ENCODE results near the gene SLC1A2. TPM values are rescaled to one million over a fixed set of nuclear protein-coding genes. Genes with fewer than 3 reads are reported as not detected.

Gene SLC1A2
- total and polyA plus RNA-seq, 2 experiments from 2014 or later: 0.70 to 2.8 TPM

DNA sequence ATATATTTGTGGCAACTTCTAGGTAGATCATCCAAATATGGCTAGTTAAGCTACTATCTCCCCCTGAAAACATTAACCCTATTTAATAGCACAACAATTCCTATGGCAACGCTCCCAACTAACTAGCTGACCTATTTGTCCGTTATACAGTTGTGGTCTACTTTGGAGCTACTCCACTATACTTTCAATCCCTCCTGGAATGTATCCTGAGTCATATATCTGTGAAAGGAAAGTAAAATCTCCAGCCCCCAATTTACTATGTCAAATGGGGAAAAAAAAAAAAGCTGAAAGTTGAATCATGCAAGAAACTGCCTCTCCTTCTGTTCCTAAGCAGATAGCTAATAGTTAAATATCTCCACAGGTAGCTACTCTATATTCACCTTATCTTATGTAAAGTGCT is 151.9 kb downstream of the SLC1A2 start:
- peaks cover 7% of the 10 kb centered on the region; the same call in 1 of the 2 replicates for H3K9me2 ChIP-seq (ENCODE audit: insufficient read depth)
- H3K4me3 ChIP-seq: no peak overlapping the region
- H3K79me2 ChIP-seq (replicated peaks; ENCODE audit: insufficient read depth): no peaks in the 10 kb centered on the region
- H3K4me1 Mint-ChIP-seq: 0 out of 3 replicates have a peak, but pooled peaks cover 2% of the 10 kb centered on the region
- H3K4me1 ChIP-seq (ENCODE audit: insufficient read depth): no peaks in the 10 kb centered on the region
- H3K36me3 Mint-ChIP-seq (ENCODE audit: low read depth): no peaks in the 10 kb centered on the region
- no peak overlapping the region for H3K4me3 Mint-ChIP-seq
- no peaks in the 10 kb centered on the region for H3K9me3 Mint-ChIP-seq
- no peak for ATAC-seq
- H3F3A ChIP-seq (replicated peaks; ENCODE audit: low read depth): no peaks in the 10 kb centered on the region
- no peak for TF ChIP-seq ZNF331 (CRISPR knock-in tag; IDR thresholded peaks at IDR 0.05; ENCODE audit: low read depth)
- peaks cover 2% of the 10 kb centered on the region for H3K27me3 Mint-ChIP-seq (ENCODE audit: insufficient read depth, low read depth, poor library complexity)
- no peak overlapping the region for H3K27ac Mint-ChIP-seq
- H3K4me2 ChIP-seq: no peak overlapping the region
- H4K20me1 ChIP-seq (replicated peaks; ENCODE audit: insufficient read depth): no peaks in the 10 kb centered on the region
- H3K36me3 ChIP-seq (ENCODE audit: insufficient read depth): no peaks in the 10 kb centered on the region
- DNase-seq (ENCODE audit: low spot score): no peak
- no peak overlapping the region for H3K27ac ChIP-seq (ENCODE audit: low read depth)
- no peak overlapping the region for H2AFZ ChIP-seq
- no peaks in the 10 kb centered on the region for H3K27me3 ChIP-seq (ENCODE audit: insufficient read depth)

DNA sequence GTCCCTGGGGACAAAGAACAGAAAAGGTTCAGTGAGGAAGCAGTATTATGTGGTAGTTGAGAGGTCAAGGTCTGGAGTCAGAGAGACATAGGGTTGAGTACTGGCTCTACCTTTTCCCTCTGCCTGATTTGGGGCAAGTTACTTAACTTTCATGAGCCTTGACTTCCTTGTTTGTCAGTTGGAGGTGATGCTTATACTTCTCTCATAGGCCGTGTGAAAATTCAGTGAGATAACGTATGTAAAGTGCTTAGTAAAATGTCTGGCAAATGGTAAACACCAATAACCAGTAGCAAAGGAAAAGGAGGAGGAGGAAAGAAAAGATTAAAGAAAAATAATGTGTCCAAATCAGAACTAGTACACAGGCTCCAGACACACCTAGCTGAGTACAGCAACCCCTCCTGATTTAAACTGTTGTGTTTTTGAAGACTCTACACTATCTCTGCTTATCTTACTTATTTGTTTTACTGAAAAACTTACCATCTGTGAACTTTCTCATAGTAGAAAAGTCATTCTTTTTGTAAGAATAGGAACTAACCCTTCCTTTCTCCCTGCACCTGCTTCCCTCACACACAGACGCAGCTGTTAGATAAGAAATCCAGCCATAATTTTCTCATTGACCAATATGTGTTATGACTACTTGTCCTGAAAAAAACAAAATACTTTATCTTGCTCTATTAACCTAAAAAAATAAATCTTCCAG is 153.5 kb downstream of the SLC1A2 start:
- Histone ChIP-seq H3K79me2 (replicated peaks; ENCODE audit: insufficient read depth) (no peaks in the 10 kb centered on the region), H3K36me3 (ENCODE audit: insufficient read depth) (no peaks in the 10 kb centered on the region), H3K27ac (ENCODE audit: low read depth) (no peak overlapping the region), H2AFZ (no peak overlapping the region), H3K4me2 (no peak overlapping the region), H3F3A (replicated peaks; ENCODE audit: low read depth) (no peaks in the 10 kb centered on the region), H3K4me1 (ENCODE audit: insufficient read depth) (no peaks in the 10 kb centered on the region), H3K4me3 (no peak overlapping the region), H4K20me1 (replicated peaks; ENCODE audit: insufficient read depth) (no peaks in the 10 kb centered on the region), H3K9me2 (ENCODE audit: insufficient read depth) (peaks cover 1% of the 10 kb centered on the region; the same call in 1 of the 2 replicates), H3K27me3 (ENCODE audit: insufficient read depth) (no peaks in the 10 kb centered on the region)
- Mint-ChIP-seq H3K4me3 (no peak overlapping the region), H3K36me3 (ENCODE audit: low read depth) (no peaks in the 10 kb centered on the region), H3K4me1 (0 out of 3 replicates have a peak, but pooled peaks cover 2% of the 10 kb centered on the region), H3K27ac (no peak overlapping the region), H3K9me3 (no peaks in the 10 kb centered on the region), H3K27me3 (ENCODE audit: insufficient read depth, low read depth, poor library complexity) (no peaks in the 10 kb centered on the region)
- ATAC-seq (no peak), DNase-seq (ENCODE audit: low spot score) (no peak)
- no peak for TF ChIP-seq EZH2 (IDR thresholded peaks at IDR 0.05; ENCODE audit: low read depth, unreplicated experiment)
- no peak for TF ChIP-seq ZNF114 (CRISPR knock-in tag; IDR thresholded peaks at IDR 0.05)
- TF ChIP-seq, protein P1, sequence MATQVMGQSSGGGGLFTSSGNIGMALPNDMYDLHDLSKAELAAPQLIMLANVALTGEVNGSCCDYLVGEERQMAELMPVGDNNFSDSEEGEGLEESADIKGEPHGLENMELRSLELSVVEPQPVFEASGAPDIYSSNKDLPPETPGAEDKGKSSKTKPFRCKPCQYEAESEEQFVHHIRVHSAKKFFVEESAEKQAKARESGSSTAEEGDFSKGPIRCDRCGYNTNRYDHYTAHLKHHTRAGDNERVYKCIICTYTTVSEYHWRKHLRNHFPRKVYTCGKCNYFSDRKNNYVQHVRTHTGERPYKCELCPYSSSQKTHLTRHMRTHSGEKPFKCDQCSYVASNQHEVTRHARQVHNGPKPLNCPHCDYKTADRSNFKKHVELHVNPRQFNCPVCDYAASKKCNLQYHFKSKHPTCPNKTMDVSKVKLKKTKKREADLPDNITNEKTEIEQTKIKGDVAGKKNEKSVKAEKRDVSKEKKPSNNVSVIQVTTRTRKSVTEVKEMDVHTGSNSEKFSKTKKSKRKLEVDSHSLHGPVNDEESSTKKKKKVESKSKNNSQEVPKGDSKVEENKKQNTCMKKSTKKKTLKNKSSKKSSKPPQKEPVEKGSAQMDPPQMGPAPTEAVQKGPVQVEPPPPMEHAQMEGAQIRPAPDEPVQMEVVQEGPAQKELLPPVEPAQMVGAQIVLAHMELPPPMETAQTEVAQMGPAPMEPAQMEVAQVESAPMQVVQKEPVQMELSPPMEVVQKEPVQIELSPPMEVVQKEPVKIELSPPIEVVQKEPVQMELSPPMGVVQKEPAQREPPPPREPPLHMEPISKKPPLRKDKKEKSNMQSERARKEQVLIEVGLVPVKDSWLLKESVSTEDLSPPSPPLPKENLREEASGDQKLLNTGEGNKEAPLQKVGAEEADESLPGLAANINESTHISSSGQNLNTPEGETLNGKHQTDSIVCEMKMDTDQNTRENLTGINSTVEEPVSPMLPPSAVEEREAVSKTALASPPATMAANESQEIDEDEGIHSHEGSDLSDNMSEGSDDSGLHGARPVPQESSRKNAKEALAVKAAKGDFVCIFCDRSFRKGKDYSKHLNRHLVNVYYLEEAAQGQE (IDR thresholded peaks at IDR 0.05; ENCODE audit: unreplicated experiment): no peak
- no peak for TF ChIP-seq STAT1 (IDR thresholded peaks at IDR 0.05; ENCODE audit: unreplicated experiment)
- TF ChIP-seq, protein P2, sequence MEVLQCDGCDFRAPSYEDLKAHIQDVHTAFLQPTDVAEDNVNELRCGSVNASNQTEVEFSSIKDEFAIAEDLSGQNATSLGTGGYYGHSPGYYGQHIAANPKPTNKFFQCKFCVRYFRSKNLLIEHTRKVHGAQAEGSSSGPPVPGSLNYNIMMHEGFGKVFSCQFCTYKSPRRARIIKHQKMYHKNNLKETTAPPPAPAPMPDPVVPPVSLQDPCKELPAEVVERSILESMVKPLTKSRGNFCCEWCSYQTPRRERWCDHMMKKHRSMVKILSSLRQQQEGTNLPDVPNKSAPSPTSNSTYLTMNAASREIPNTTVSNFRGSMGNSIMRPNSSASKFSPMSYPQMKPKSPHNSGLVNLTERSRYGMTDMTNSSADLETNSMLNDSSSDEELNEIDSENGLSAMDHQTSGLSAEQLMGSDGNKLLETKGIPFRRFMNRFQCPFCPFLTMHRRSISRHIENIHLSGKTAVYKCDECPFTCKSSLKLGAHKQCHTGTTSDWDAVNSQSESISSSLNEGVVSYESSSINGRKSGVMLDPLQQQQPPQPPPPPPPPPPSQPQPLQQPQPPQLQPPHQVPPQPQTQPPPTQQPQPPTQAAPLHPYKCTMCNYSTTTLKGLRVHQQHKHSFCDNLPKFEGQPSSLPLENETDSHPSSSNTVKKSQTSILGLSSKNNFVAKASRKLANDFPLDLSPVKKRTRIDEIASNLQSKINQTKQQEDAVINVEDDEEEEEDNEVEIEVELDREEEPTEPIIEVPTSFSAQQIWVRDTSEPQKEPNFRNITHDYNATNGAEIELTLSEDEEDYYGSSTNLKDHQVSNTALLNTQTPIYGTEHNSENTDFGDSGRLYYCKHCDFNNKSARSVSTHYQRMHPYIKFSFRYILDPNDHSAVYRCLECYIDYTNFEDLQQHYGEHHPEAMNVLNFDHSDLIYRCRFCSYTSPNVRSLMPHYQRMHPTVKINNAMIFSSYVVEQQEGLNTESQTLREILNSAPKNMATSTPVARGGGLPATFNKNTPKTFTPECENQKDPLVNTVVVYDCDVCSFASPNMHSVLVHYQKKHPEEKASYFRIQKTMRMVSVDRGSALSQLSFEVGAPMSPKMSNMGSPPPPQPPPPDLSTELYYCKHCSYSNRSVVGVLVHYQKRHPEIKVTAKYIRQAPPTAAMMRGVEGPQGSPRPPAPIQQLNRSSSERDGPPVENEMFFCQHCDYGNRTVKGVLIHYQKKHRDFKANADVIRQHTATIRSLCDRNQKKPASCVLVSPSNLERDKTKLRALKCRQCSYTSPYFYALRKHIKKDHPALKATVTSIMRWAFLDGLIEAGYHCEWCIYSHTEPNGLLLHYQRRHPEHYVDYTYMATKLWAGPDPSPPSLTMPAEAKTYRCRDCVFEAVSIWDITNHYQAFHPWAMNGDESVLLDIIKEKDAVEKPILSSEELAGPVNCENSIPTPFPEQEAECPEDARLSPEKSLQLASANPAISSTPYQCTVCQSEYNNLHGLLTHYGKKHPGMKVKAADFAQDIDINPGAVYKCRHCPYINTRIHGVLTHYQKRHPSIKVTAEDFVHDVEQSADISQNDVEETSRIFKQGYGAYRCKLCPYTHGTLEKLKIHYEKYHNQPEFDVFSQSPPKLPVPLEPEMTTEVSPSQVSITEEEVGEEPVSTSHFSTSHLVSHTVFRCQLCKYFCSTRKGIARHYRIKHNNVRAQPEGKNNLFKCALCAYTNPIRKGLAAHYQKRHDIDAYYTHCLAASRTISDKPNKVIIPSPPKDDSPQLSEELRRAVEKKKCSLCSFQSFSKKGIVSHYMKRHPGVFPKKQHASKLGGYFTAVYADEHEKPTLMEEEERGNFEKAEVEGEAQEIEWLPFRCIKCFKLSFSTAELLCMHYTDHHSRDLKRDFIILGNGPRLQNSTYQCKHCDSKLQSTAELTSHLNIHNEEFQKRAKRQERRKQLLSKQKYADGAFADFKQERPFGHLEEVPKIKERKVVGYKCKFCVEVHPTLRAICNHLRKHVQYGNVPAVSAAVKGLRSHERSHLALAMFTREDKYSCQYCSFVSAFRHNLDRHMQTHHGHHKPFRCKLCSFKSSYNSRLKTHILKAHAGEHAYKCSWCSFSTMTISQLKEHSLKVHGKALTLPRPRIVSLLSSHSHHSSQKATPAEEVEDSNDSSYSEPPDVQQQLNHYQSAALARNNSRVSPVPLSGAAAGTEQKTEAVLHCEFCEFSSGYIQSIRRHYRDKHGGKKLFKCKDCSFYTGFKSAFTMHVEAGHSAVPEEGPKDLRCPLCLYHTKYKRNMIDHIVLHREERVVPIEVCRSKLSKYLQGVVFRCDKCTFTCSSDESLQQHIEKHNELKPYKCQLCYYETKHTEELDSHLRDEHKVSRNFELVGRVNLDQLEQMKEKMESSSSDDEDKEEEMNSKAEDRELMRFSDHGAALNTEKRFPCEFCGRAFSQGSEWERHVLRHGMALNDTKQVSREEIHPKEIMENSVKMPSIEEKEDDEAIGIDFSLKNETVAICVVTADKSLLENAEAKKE (CRISPR knock-in tag; IDR thresholded peaks at IDR 0.05): no peak
- TF ChIP-seq NANOG (IDR thresholded peaks at IDR 0.05; ENCODE audit: borderline replicate concordance): no peak
- TF ChIP-seq, protein P3, sequence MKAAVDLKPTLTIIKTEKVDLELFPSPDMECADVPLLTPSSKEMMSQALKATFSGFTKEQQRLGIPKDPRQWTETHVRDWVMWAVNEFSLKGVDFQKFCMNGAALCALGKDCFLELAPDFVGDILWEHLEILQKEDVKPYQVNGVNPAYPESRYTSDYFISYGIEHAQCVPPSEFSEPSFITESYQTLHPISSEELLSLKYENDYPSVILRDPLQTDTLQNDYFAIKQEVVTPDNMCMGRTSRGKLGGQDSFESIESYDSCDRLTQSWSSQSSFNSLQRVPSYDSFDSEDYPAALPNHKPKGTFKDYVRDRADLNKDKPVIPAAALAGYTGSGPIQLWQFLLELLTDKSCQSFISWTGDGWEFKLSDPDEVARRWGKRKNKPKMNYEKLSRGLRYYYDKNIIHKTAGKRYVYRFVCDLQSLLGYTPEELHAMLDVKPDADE (IDR thresholded peaks at IDR 0.05): no peak
- TF ChIP-seq CREB1 (CRISPR knock-in tag; IDR thresholded peaks at IDR 0.05; ENCODE audit: low read depth): no peak
- no peak for TF ChIP-seq JUNB (IDR thresholded peaks at IDR 0.05; ENCODE audit: unreplicated experiment)
- no peak for TF ChIP-seq POLR2AphosphoS5 (IDR thresholded peaks at IDR 0.05; ENCODE audit: low read depth)
- TF ChIP-seq ZNF331 (CRISPR knock-in tag; IDR thresholded peaks at IDR 0.05; ENCODE audit: low read depth): no peak

All from GM23338 (cell line).